ENCODE results near the gene FBXW4.

GRCh38 chr10:101741938-101742337 is 47.0 kb upstream of the FBXW4 start:
- TF ChIP-seq POLR2A (IDR thresholded peaks at IDR 0.05; ENCODE audit: low read depth, low read length) (no peak), MEF2B (IDR thresholded peaks at IDR 0.05; ENCODE audit: partially characterized antibody, poor library complexity, severe bottlenecking) (no peak), CHD1 (IDR thresholded peaks at IDR 0.05; ENCODE audit: low read depth, low read length) (no peak), EZH2 (IDR thresholded peaks at IDR 0.05; ENCODE audit: borderline replicate concordance, control insufficient read depth, low read depth, low read length) (no peak), SMC3 (IDR thresholded peaks at IDR 0.05; ENCODE audit: borderline replicate concordance, low read length) (no peak), EP300 (IDR thresholded peaks at IDR 0.05; ENCODE audit: borderline replicate concordance in 1 of 2, control insufficient read depth in 1 of 2, low read depth in 2 of 2, low read length in 2 of 2) (no peak)

All from GM12878 (cell line).